HG03378 (cell line): Measurements from ENCODE around the gene TPSD1.
"Not testable (repeated sequence)": the region's sequence is repeated elsewhere in the genome, so short reads cannot be mapped to it uniquely, and the experiment has no call there.

Experiments
- ATAC-seq: cut with Tn5 transposase; IDR thresholded peaks from one replicate; pipeline ENCODE4 v1.9.1; 2021; ENCODE audit warnings: mild to moderate bottlenecking, moderate library complexity; ENCODE audit not compliant: unreplicated experiment

TPSD1 gene

GRCh38 chr16:1220841-1221627, 34.8 kb upstream of the TPSD1 start:
- no peak for ATAC-seq

- ATAC-seq = no peak
Measured at GRCh38 chr16:1221628-1222552, 34.0 kb upstream of the TPSD1 start.

GRCh38 chr16:1222553-1223354, 33.1 kb upstream of the TPSD1 start:
- no peak for ATAC-seq

- no peak for ATAC-seq
Measured at GRCh38 chr16:1223355-1224214, 32.3 kb upstream of the TPSD1 start.

- ATAC-seq = no peak
Measured at GRCh38 chr16:1224558-1224957, 31.3 kb upstream of the TPSD1 start.

GRCh38 chr16:1225051-1225451, 30.8 kb upstream of the TPSD1 start, which contains the start of gene TPSG1:
Gene TPSG1, minus strand, starts transcription at chr16:1225268. Its CDS starts 16 bp downstream, at chr16:1225252.
- ATAC-seq = no peak

GRCh38 chr16:1225728-1226311, 30.0 kb upstream of the TPSD1 start:
- ATAC-seq = not testable (repeated sequence)

GRCh38 chr16:1226692-1227091, 29.2 kb upstream of the TPSD1 start:
- not testable (repeated sequence) for ATAC-seq

GRCh38 chr16:1228227-1228626, 27.6 kb upstream of the TPSD1 start:
- ATAC-seq = not testable (repeated sequence)

GRCh38 chr16:1229476-1229875, 26.4 kb upstream of the TPSD1 start:
- not testable (repeated sequence) for ATAC-seq

GRCh38 chr16:1230084-1230470, 25.8 kb upstream of the TPSD1 start, which contains the start of gene TPSB2:
Gene TPSB2, minus strand, starts transcription at chr16:1230184. Its CDS starts 233 bp downstream, at chr16:1229951.
- ATAC-seq = not testable (repeated sequence)

- not testable (repeated sequence) for ATAC-seq
Measured at GRCh38 chr16:1230471-1231212, 25.2 kb upstream of the TPSD1 start.

GRCh38 chr16:1231301-1231700, 24.6 kb upstream of the TPSD1 start:
- ATAC-seq = not testable (repeated sequence)

GRCh38 chr16:1232049-1232748, 23.7 kb upstream of the TPSD1 start:
- not testable (repeated sequence) for ATAC-seq

GRCh38 chr16:1236659-1237058, 19.2 kb upstream of the TPSD1 start:
- not testable (repeated sequence) for ATAC-seq

GRCh38 chr16:1237990-1238389, 17.9 kb upstream of the TPSD1 start:
- ATAC-seq = no peak

- not testable (repeated sequence) for ATAC-seq
Measured at GRCh38 chr16:1238909-1239308, 17.0 kb upstream of the TPSD1 start.

- ATAC-seq = not testable (repeated sequence)
Measured at GRCh38 chr16:1239575-1239974, 16.3 kb upstream of the TPSD1 start.
